Stimulated activated CD4-positive, alpha-beta T cell treated with anti-CD3 and anti-CD28 coated beads, Interleukin-15, amount 100 ng/mL, for 48 hours (primary cell): Measurements from ENCODE around the gene NUP88.
A peak's percentile ranks its signal among the peaks of the same experiment; 100 is the strongest.

ENCODE experiments used
- DNase-seq, 2 donors: peaks; one replicate each; pipeline ENCODE4 v3.0.0-alpha.2; 2020; ENCODE audit warnings: low read depth in 2 of 2

The NUP88 gene

GRCh38 chr17:5419959-5420653 lies 644 bp upstream of the NUP88 start, which contains the start of gene RPAIN:
TSS of gene RPAIN (plus strand) at chr17:5420182. CDS start at chr17:5420211, 29 bp downstream.
- DNase-seq, result peak; percentile 78 to 81

GRCh38 chr17:5418858-5419355 lies 555 bp downstream of the NUP88 start:
- DNase-seq, result peak; percentile 49 to 53

- no peak for DNase-seq
Measured at GRCh38 chr17:5416901-5417300, 2.6 kb downstream of the NUP88 start.

GRCh38 chr17:5413682-5414081 lies 5.8 kb downstream of the NUP88 start:
- no peak for DNase-seq

GRCh38 chr17:5410594-5411272 lies 8.7 kb downstream of the NUP88 start:
- DNase-seq, result no peak

GRCh38 chr17:5408186-5408585 lies 11.3 kb downstream of the NUP88 start:
- no peak for DNase-seq

- no peak for DNase-seq
Measured at GRCh38 chr17:5405400-5405799, 14.1 kb downstream of the NUP88 start.

GRCh38 chr17:5399767-5400166 lies 19.7 kb downstream of the NUP88 start:
- DNase-seq, result no peak

GRCh38 chr17:5396612-5397011 lies 22.9 kb downstream of the NUP88 start:
- DNase-seq, result no peak

- no peak for DNase-seq
Measured at GRCh38 chr17:5391678-5392077, 27.8 kb downstream of the NUP88 start.

GRCh38 chr17:5381542-5381941 lies 37.9 kb downstream of the NUP88 start:
- DNase-seq, result no peak

- no peak for DNase-seq
Measured at GRCh38 chr17:5380491-5381135, 38.8 kb downstream of the NUP88 start.

GRCh38 chr17:5379351-5380107 lies 39.9 kb downstream of the NUP88 start:
- DNase-seq, result no peak

- no peak for DNase-seq
Measured at GRCh38 chr17:5378566-5379207, 40.8 kb downstream of the NUP88 start.

- no peak for DNase-seq
Measured at GRCh38 chr17:5373112-5373511, 46.4 kb downstream of the NUP88 start.

GRCh38 chr17:5370411-5370810 lies 49.1 kb downstream of the NUP88 start:
- DNase-seq, result no peak

- DNase-seq, result no peak
Measured at GRCh38 chr17:5365831-5366230, 53.6 kb downstream of the NUP88 start.

- no peak for DNase-seq
Measured at GRCh38 chr17:5364696-5365095, 54.8 kb downstream of the NUP88 start.

- DNase-seq, result no peak
Measured at GRCh38 chr17:5364156-5364555, 55.3 kb downstream of the NUP88 start.

GRCh38 chr17:5362162-5362811 lies 57.2 kb downstream of the NUP88 start:
- no peak for DNase-seq

- no peak for DNase-seq
Measured at GRCh38 chr17:5361426-5361825, 58.0 kb downstream of the NUP88 start.
